ENCODE measurements around the gene CBFB. TPM values are rescaled to one million over a fixed set of nuclear protein-coding genes. Genes with fewer than 3 reads are reported as not detected.
"Not testable (repeated sequence)": the region's sequence is repeated elsewhere in the genome, so short reads cannot be mapped to it uniquely, and the experiment has no call there.

CBFB gene
- 24.2 TPM for total RNA-seq
- long read RNA-seq, transcript CBFB-202 (6 exons, 2,971 nt), result minor isoform, 16 of 51 reads
- long read RNA-seq, transcript CBFB-201 (6 exons, 3,136 nt), result major isoform, 18 of 51 reads
- long read RNA-seq, partial matches to known transcripts, result 1 of 51 reads
- long read RNA-seq, other reads (novel, unspliced or antisense), result 16 of 51 reads

- peak; percentile 96 for DNase-seq
These were observed at the start of gene CBFB for GRCh38 chr16:67028696-67029253. Gene CBFB (plus strand): TSS chr16:67029149. CDS start chr16:67029408, 259 bp downstream.

DNA sequence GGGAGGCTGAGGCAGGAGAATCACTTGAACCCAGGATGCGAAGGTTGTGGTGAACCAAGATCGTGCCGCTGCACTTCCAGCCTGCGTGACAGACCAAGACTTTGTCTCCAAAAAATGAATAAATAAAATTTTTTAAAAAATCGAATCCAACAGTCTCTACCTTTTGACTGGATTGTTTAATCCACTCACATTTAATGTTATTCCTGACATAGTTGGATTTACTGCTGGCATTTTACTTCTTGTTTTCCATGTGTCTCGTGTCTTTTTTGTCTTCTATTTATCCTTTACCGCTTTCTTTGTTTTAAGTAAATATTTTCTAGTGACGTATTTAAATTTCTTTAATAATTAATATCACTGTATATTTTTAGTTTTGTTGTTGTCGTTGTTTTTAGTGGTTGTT, 45.9 kb upstream of the CBFB start:
- peak; percentile 3 for DNase-seq
- no peak for ATAC-seq
- intact Hi-C loops (cut with micrococcal nuclease), result no loop called here

More at GRCh38 chr16:67028696-67029253, at the start of gene CBFB:
- peak; percentile 94 for ATAC-seq
- intact Hi-C loops (cut with micrococcal nuclease), result no loop called here

DNA sequence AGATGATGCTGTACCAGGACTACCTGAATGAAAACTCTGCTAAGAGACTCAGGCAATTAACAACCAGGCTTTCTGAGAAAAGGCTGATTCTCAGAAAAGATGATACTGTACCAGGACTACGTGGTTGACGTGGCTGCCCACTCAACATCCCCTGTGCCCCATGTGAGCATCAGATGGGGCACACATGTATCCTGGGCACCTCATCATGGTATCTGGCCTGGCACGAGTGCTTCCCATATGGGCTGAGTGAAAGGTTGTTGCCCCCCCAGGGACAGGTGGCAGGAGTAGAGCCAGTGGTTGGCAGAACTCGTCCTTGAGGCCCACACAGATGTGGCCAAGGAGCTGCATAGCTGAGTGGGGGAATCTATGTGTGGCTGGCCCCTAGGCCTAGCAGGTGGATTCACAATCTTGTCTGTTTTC, 44.0 kb upstream of the CBFB start:
- peak; percentile 18 for DNase-seq
- no peak for ATAC-seq
- intact Hi-C loops (cut with micrococcal nuclease), result no loop called here

DNA sequence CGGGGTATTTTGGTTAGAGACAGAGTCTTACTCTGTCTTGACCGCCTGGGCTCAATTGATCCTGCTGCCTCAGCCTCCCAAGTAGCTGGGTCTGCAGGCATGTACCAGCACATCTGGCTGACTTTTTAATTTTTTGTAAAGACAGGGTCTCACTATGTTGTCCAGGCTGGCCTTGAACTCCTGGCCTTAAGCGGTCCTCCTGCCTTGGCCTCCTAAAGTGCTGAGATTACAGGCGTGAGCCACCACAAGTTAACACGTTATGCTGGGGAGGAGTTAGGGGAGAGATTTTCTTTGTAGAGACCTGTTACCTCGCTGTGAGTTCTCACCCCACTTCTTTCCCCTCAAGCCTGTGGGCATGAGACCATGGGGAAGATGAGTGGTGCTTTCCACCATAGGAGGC, 42.4 kb upstream of the CBFB start:
- DNase-seq (no peak), ATAC-seq (no peak)
- intact Hi-C loops (cut with micrococcal nuclease), result no loop called here

GRCh38 chr16:66988197-66988788, 40.7 kb upstream of the CBFB start, which contains the start of gene CES4A:
Gene CES4A (plus strand): TSS chr16:66988589. CDS start chr16:66988773, 184 bp downstream.
- intact Hi-C loops (cut with micrococcal nuclease), result no loop called here
- peak; percentile 8 for DNase-seq
- ATAC-seq, result no peak

DNA sequence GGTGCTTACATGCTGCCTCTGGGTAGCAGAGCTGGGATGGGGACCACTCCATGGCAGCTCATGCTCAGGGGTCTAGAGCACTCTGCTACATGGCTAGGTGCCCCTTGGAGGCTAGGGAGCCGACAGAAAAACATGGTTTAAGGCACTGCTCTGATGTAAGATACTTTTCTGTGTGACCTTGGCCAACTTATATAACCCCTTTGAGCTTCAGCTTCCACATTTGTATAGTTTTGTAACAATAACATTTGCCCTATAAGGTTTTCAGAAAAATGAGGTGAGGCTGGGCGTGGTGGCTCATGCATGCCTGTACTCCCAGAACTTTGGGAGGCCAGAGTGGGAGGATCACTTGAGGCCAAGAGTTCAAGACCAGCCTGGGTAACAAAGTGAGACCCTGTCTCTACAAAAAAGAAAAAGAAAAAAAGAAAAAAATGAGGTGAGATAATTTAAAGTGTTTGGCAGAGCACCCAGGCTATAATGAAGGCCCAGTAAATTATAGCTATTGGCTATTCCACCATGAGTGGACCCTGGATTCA, 37.3 kb upstream of the CBFB start:
- ATAC-seq, result no peak
- intact Hi-C loops (cut with micrococcal nuclease), result no loop called here
- DNase-seq, result no peak

- DNase-seq; intact Hi-C loops (cut with micrococcal nuclease); ATAC-seq: not testable (repeated sequence)
These were observed 35.4 kb upstream of the CBFB start for GRCh38 chr16:66993558-66993957.

DNA sequence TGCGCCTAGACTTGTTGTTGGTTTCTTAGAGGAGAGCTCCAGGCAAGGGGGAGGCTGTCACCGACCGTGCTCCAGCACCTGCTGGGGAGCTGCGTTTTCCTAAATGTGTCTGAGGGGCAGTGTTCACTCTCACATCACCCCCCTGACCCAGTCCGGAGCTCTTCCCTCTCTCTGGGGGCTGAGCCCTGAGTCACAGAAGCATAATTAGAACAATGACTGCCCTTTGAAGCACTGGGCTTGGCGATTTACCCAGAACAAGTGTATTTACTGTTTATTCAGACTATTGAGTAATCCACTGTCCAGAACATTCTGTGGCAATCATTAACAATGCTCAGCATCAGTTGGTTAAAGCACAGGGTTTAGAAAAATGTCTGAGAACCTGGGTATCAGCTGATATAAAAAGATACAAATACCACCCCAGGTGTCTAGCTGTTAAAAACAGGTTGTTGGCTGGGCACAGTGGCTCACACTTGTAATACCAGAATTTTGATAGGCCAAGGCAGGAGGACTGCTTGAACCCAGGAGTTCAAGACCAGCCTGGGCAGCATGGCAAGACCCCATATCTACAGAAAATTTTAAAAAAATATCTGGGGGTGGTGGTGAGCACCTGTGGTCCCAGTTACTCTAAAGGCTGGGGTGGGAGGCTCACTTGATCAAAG, 32.5 kb upstream of the CBFB start:
- DNase-seq, result peak; percentile 33
- intact Hi-C loops (cut with micrococcal nuclease), result no loop called here
- peak; percentile 79 for ATAC-seq

- ATAC-seq (peak; percentile 55), DNase-seq (no peak)
- intact Hi-C loops (cut with micrococcal nuclease), result no loop called here
These were observed 32.0 kb upstream of the CBFB start for GRCh38 chr16:66996983-66997358.

- ATAC-seq (peak; percentile 55), DNase-seq (peak; percentile 76)
- intact Hi-C loops (cut with micrococcal nuclease), result no loop called here
These were observed 28.3 kb upstream of the CBFB start for GRCh38 chr16:67000384-67001351.

DNA sequence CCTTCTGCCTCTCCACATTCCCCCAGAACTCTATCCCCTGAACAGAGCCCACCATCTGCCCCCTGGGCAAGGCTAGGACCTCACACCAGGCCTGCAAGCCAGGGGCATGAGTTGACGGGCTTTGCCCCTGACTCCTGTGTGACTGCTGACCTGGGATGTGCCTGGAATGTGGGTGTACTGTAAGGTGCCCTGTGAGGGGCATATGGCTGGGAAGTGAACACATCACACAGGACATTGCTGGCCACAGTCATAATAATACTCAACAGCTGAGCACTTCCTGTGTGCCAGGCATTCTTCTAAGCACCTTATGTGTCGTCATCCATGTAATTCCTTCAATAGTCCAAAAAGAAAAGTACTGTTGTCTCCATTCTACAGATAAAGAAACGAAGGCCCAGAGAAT, 27.2 kb upstream of the CBFB start:
- intact Hi-C loops (cut with micrococcal nuclease), result no loop called here
- ATAC-seq (no peak), DNase-seq (no peak)

DNA sequence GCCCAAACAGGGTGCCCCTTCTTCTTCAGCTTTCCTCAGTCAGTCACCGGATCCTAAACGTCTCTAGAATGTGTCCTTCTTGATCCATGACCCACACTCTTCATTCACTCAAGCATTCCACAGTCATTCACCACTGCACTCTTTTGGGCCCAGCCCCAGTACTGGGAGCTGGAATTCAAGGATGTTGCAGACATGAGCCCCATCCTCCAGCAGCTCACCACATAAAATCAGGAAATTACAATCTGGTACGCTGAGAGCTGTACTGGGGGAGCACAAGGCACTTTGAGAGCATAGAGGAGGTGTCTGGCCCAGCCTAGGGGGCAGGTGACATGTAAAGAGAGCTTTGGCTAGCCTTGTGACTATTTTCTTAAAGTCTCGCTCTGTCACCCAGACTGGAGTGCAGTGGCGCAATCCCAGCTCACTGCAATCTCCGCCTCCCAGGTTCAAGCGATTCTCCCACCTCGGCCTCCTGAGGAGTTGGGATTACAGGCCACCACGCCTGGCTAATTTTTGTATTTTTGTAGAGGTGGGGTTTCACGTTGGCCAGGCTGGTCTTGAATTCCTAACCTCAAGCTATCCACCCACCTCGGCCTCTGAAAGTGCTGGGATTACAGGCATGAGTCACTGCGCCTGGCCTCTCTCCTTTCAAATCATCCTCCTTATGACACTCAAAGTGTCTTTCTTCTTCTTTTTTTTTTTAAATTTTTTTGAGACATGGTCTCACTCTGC, 21.9 kb upstream of the CBFB start:
- intact Hi-C loops (cut with micrococcal nuclease), result no loop called here
- ATAC-seq, result no peak

DNA sequence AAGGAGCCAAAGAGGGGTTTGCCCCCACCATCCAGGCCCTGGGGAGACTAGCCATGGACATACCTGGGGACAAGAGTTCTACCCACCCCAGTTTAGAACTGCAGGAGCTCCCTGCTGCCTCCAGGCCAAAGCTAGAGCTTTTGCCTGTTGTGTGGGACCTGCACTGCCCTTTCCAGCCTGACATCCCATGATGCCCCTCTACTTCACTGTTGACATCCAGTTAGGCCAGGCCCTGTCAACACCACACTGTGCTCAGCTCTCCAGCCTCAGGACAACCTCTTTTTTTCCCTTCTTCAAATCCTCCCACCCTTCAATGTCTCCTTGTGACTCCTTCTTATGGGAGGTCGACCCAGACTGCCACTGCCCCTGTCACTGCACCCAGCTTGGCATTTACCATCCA, 19.8 kb upstream of the CBFB start:
- DNase-seq (no peak), ATAC-seq (no peak)
- intact Hi-C loops (cut with micrococcal nuclease), result no loop called here

More for the DNA sequence above, 21.9 kb upstream of the CBFB start:
- DNase-seq, result no peak

DNA sequence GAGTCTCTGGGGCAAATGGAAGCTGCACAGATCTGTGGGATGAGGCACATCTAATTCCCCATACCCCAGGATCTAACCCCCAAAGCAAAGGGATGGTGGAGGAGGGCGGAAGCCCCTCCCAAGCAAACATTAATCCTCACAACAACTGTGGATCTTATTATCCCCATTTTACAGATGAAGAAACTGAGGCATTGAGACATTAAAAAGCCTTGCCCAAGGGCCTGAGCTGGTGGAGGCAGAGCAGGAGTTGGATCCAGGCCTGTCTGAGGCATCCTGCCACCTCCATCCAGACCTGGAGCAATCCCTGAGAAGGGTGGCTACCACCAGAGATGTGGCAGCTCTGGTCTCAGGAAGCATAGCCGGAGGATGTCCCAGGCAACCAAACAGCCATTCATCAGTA, 17.7 kb upstream of the CBFB start:
- intact Hi-C loops (cut with micrococcal nuclease), result no loop called here
- no peak for ATAC-seq
- no peak for DNase-seq

- DNase-seq (peak; percentile 41), ATAC-seq (no peak)
- intact Hi-C loops (cut with micrococcal nuclease), result no loop called here
These were observed 15.6 kb upstream of the CBFB start for GRCh38 chr16:67013233-67013822.

GRCh38 chr16:67013823-67014633, 14.9 kb upstream of the CBFB start:
- intact Hi-C loops (cut with micrococcal nuclease), result no loop called here
- ATAC-seq (peak; percentile 92), DNase-seq (peak; percentile 91)

DNA sequence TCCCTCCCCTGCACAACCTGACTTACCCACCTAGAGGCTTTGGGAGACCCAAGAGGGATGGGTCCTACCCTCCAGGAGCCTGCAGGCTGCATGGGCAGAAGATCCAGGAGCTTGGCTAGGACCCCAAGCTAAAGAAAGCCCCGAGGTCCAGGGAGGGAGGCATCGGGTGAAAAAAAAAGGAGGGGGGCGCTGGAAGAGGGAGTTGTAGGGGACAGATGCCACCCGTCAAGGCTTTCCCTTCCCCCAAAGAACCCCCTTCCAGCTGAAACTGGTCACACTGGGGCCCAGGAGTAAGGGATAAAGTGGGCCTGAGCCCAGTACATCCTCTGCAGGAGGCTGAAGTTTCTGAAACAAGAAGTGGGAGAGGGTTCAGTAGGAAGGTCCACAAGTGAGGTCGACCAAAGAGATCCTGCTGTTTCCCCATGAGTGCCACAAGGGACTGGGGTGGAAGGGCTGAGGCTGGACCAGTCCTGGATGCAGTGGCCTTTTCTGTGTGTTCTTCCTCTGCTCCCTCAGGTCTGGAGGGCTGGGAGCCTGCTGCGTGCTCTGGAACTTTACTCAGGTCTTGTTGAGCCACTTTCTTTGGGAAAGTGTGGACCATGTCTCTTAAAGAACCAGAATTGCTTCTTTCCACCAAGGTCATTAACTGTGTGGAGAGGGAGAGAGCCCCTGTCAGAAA, 14.2 kb upstream of the CBFB start:
- DNase-seq, result no peak

More for the DNA sequence above, 14.2 kb upstream of the CBFB start:
- intact Hi-C loops (cut with micrococcal nuclease), result no loop called here
- ATAC-seq, result no peak

All from left ventricle myocardium superior (tissue), 1 donor.